HG02870 (cell line): ENCODE results near the gene CSF1.
"Not testable (repeated sequence)": the region's sequence is repeated elsewhere in the genome, so short reads cannot be mapped to it uniquely, and the experiment has no call there.

Experiments
- ATAC-seq: cut with Tn5 transposase; IDR thresholded peaks from one replicate; pipeline ENCODE4 v1.9.1; 2021; ENCODE audit warnings: mild to moderate bottlenecking, moderate library complexity; ENCODE audit not compliant: unreplicated experiment

Gene CSF1

GRCh38 chr1:109910123-109910962 is at the start of gene CSF1:
Gene CSF1 (plus strand): TSS chr1:109910849. CDS start chr1:109911024, 175 bp downstream.
- no peak for ATAC-seq

GRCh38 chr1:109861616-109862015 is 49.0 kb upstream of the CSF1 start:
- not testable (repeated sequence) for ATAC-seq

GRCh38 chr1:109863667-109864046 is 47.0 kb upstream of the CSF1 start:
- ATAC-seq: no peak

GRCh38 chr1:109864047-109864822 is 46.4 kb upstream of the CSF1 start:
- no peak for ATAC-seq

GRCh38 chr1:109864930-109865612 is 45.6 kb upstream of the CSF1 start:
- ATAC-seq: no peak

- no peak for ATAC-seq
Observed at GRCh38 chr1:109866071-109866470, 44.6 kb upstream of the CSF1 start.

GRCh38 chr1:109873278-109874175 is 37.1 kb upstream of the CSF1 start:
- ATAC-seq: no peak

- no peak for ATAC-seq
Observed at GRCh38 chr1:109874445-109874844, 36.2 kb upstream of the CSF1 start.

- ATAC-seq: no peak
Observed at GRCh38 chr1:109875874-109876273, 34.8 kb upstream of the CSF1 start.

GRCh38 chr1:109876617-109877316 is 33.9 kb upstream of the CSF1 start:
- no peak for ATAC-seq

GRCh38 chr1:109877317-109877771 is 33.3 kb upstream of the CSF1 start:
- no peak for ATAC-seq

- no peak for ATAC-seq
Observed at GRCh38 chr1:109877776-109878175, 32.9 kb upstream of the CSF1 start.

GRCh38 chr1:109878531-109879104 is 32.0 kb upstream of the CSF1 start:
- no peak for ATAC-seq

GRCh38 chr1:109879371-109879770 is 31.3 kb upstream of the CSF1 start:
- not testable (repeated sequence) for ATAC-seq

- ATAC-seq: no peak
Observed at GRCh38 chr1:109879881-109880525, 30.6 kb upstream of the CSF1 start.

- no peak for ATAC-seq
Observed at GRCh38 chr1:109880971-109881894, 29.4 kb upstream of the CSF1 start.

GRCh38 chr1:109881906-109882287 is 28.8 kb upstream of the CSF1 start:
- ATAC-seq: no peak
